Karpas-422 (cell line): ENCODE data around the gene WDR1. TPM values are rescaled to one million over a fixed set of nuclear protein-coding genes. Genes with fewer than 3 reads are reported as not detected.

Source experiments
- DNase-seq: peaks from one replicate; pipeline ENCODE4 v3.0.0-alpha.2; 2015
- H2AFZ ChIP-seq: fragments of 200-600 bp; sonication (generic); 2 replicates; pipeline ENCODE4 v1.6.1; 2014; ENCODE audit warnings: antibody characterized with exemption, low read length, mixed read lengths
- H3K27ac ChIP-seq: fragments of 200-600 bp; sonication (generic); 2 replicates; pipeline ENCODE4 v1.5.1; 2014; ENCODE audit warnings: mild to moderate bottlenecking, low read length, moderate library complexity
- H3K27me3 ChIP-seq: fragments of 200-600 bp; sonication (generic); 2 replicates; pipeline ENCODE4 v1.6.1; 2014; ENCODE audit warnings: low read length, mixed read lengths
- H3K36me3 ChIP-seq: fragments of 200-600 bp; sonication (generic); 2 replicates; pipeline ENCODE4 v1.6.1; 2014; ENCODE audit warnings: low read length, mixed read lengths; ENCODE audit not compliant: insufficient read depth
- H3K4me1 ChIP-seq: fragments of 200-600 bp; sonication (generic); 2 replicates; pipeline ENCODE4 v1.6.1; 2014; ENCODE audit warnings: mild to moderate bottlenecking, low read length, mixed read lengths
- H3K4me2 ChIP-seq: fragments of 200-600 bp; sonication (generic); 2 replicates; pipeline ENCODE4 v1.6.1; 2014; ENCODE audit warnings: low read length, low read depth, mild to moderate bottlenecking; ENCODE audit not compliant: poor library complexity, severe bottlenecking
- H3K4me3 ChIP-seq: fragments of 200-600 bp; sonication (generic); 2 replicates; pipeline ENCODE4 v1.5.1; 2014; ENCODE audit warnings: mild to moderate bottlenecking, antibody characterized with exemption, low read length, mixed read lengths
- H3K79me2 ChIP-seq: fragments of 200-600 bp; sonication (generic); 2 replicates; pipeline ENCODE4 v1.6.1; 2014; ENCODE audit warnings: mild to moderate bottlenecking, low read length, mixed read lengths
- H3K9ac ChIP-seq: fragments of 200-600 bp; sonication (generic); 2 replicates; pipeline ENCODE4 v1.6.0; 2014; ENCODE audit warnings: low read length
- H3K9me2 ChIP-seq: fragments of 200-600 bp; sonication (generic), shearing (Covaris generic); replicated peaks from 2 replicates; pipeline ENCODE4 v1.6.0; 2014; ENCODE audit warnings: mild to moderate bottlenecking, low read length, moderate library complexity; ENCODE audit not compliant: insufficient read depth
- H3K9me3 ChIP-seq: fragments of 300-700, 200-600 bp; sonication (generic); 2 replicates; pipeline ENCODE4 v1.6.1; 2014; ENCODE audit warnings: low read length, mixed read lengths
- H4K20me1 ChIP-seq: fragments of 200-600 bp; sonication (generic); 2 replicates; pipeline ENCODE4 v1.6.1; 2014; ENCODE audit warnings: mild to moderate bottlenecking, antibody characterized with exemption, low read length, low read depth; ENCODE audit not compliant: insufficient read depth
- total RNA-seq: library from RNA; depleted of rRNA; stranded (reverse); fragments of >200 nt; shearing (Covaris generic); gene quantifications from 2 replicates; pipeline ENCODE4 v1.2.3, GENCODE V29; 2014; ENCODE audit warnings: low replicate concordance

Gene WDR1
- total RNA-seq, 1 experiment from 2014 or later, result 67.5 TPM

DNA sequence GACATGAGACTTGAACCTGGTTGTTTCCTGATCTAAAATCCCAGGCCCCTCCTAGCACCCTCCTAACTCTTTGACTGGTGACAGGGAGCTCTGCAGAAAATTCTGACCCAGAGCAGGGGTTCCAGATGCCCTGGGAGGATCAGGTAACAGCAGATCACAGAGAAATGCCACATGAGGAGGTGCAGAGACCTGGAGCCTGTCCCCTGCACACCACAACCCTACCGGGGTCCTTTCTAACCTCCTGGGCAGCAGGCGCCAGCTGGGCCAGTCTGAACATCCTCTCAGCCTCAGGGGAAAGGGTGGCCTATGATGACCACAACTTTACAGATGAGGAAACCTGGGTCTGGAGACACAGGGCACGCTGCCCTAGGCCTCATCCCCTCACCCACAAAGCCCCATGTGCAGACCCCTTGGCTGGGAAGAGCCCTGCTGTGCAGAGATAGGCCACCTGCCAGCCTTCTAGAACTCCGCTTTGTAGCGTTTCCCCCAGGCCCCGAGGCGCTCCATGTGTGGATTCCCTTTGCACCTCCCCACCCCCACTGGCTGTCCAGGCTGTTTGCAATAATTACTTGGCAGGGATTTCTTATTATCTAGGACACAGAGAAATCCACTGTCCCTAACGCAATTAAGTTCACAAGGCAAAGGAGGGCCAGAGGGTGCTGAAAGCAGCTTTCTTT lies 36.5 kb downstream of the WDR1 start:
- Histone ChIP-seq H3K79me2 (no peaks in the 10 kb centered on the region), H3K4me2 (no peak overlapping the region), H3K9me3 (no peaks in the 10 kb centered on the region), H3K4me3 (no peak overlapping the region), H3K9me2 (no peaks in the 10 kb centered on the region), H3K36me3 (peaks cover 25% of the 10 kb centered on the region), H2AFZ (no peak overlapping the region), H3K4me1 (no peaks in the 10 kb centered on the region), H3K27me3 (no peaks in the 10 kb centered on the region), H3K27ac (no peak overlapping the region), H4K20me1 (no peaks in the 10 kb centered on the region), H3K9ac (no peak overlapping the region)
- DNase-seq, result no peak

GRCh38 chr4:10079256-10079655 lies 37.3 kb downstream of the WDR1 start:
- H3K79me2 ChIP-seq, result no peaks in the 10 kb centered on the region
- H3K4me1 ChIP-seq, result no peaks in the 10 kb centered on the region
- H2AFZ ChIP-seq, result no peak overlapping the region
- H3K4me2 ChIP-seq, result no peak overlapping the region
- H3K36me3 ChIP-seq, result peaks cover 32% of the 10 kb centered on the region
- no peak overlapping the region for H3K27ac ChIP-seq
- no peak overlapping the region for H3K9ac ChIP-seq
- no peak overlapping the region for H3K4me3 ChIP-seq
- DNase-seq, result no peak
- no peaks in the 10 kb centered on the region for H3K27me3 ChIP-seq
- no peaks in the 10 kb centered on the region for H3K9me3 ChIP-seq
- H3K9me2 ChIP-seq, result no peaks in the 10 kb centered on the region
- H4K20me1 ChIP-seq, result no peaks in the 10 kb centered on the region

DNA sequence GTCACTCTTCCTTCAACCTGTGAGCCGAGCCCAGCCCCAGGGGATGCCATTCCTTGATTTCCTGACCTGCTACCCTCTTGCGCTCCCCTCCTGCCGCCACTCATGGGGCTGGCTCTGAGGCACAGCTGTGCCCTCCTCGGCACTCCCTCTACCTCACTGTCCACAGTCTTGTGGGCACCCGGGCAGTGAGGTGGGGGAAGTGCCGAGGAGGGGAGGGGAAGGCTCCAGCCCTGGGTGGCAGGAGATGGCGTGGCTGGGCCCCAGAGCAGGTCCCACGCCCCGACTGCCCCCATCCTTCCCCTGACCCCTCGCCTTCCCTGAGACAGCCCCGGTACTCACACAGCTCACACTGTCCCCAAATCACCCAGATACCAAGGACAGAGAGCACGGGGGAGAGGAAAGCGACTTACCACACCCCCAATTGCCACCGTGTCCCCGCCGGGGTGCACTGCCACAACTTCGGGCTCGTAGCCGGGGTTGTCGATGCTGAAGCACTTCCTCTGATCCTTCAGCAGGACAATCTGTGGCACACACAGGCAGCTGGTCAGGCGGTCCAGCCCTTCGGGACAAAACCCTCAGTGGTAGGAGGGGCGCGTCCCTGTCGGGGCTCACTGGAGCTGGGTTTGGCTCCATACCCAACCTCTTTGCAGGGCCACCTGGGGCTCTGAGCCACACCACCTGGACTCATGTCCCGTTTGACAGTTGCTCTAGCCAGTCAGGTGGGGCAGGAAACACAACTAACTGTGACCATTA lies 37.9 kb downstream of the WDR1 start:
- Histone ChIP-seq H2AFZ (no peak overlapping the region), H3K9ac (no peak overlapping the region), H3K9me3 (no peaks in the 10 kb centered on the region), H3K4me3 (no peak overlapping the region), H3K4me2 (no peak overlapping the region), H3K27ac (no peak overlapping the region), H3K27me3 (no peaks in the 10 kb centered on the region), H4K20me1 (no peaks in the 10 kb centered on the region), H3K4me1 (no peaks in the 10 kb centered on the region), H3K36me3 (peaks cover 38% of the 10 kb centered on the region), H3K9me2 (no peaks in the 10 kb centered on the region), H3K79me2 (no peaks in the 10 kb centered on the region)
- DNase-seq, result no peak

- H3K4me3 ChIP-seq, result no peak overlapping the region
- no peaks in the 10 kb centered on the region for H3K9me2 ChIP-seq
- DNase-seq, result no peak
- H3K4me1 ChIP-seq, result no peaks in the 10 kb centered on the region
- no peaks in the 10 kb centered on the region for H3K9me3 ChIP-seq
- H3K79me2 ChIP-seq, result no peaks in the 10 kb centered on the region
- no peak overlapping the region for H3K9ac ChIP-seq
- no peak overlapping the region for H3K27ac ChIP-seq
- H4K20me1 ChIP-seq, result no peaks in the 10 kb centered on the region
- peaks cover 35% of the 10 kb centered on the region; the same call in 1 of the 2 replicates for H3K36me3 ChIP-seq
- H3K4me2 ChIP-seq, result no peak overlapping the region
- H2AFZ ChIP-seq, result no peak overlapping the region
- no peaks in the 10 kb centered on the region for H3K27me3 ChIP-seq
Measured at GRCh38 chr4:10077483-10078335, 38.9 kb downstream of the WDR1 start.

- H3K4me1 ChIP-seq, result no peaks in the 10 kb centered on the region
Measured at GRCh38 chr4:10077076-10077475, 39.5 kb downstream of the WDR1 start.

GRCh38 chr4:10075953-10076391 lies 40.6 kb downstream of the WDR1 start:
- Histone ChIP-seq H3K27me3 (no peaks in the 10 kb centered on the region), H3K4me1 (no peaks in the 10 kb centered on the region), H4K20me1 (no peaks in the 10 kb centered on the region), H3K27ac (no peak overlapping the region), H3K4me2 (no peak overlapping the region), H3K9ac (no peak overlapping the region), H3K9me3 (no peaks in the 10 kb centered on the region), H3K79me2 (no peaks in the 10 kb centered on the region), H3K4me3 (no peak overlapping the region), H3K9me2 (no peaks in the 10 kb centered on the region), H3K36me3 (peaks cover 29% of the 10 kb centered on the region; the same call in 1 of the 2 replicates), H2AFZ (no peak overlapping the region)
- DNase-seq, result no peak

More at GRCh38 chr4:10077076-10077475, 39.5 kb downstream of the WDR1 start:
- Histone ChIP-seq H3K4me2 (no peak overlapping the region), H4K20me1 (no peaks in the 10 kb centered on the region), H3K4me3 (no peak overlapping the region), H3K9ac (no peak overlapping the region), H3K36me3 (peaks cover 32% of the 10 kb centered on the region; the same call in 1 of the 2 replicates), H3K27me3 (no peaks in the 10 kb centered on the region), H2AFZ (no peak overlapping the region), H3K9me2 (no peaks in the 10 kb centered on the region), H3K27ac (no peak overlapping the region), H3K9me3 (no peaks in the 10 kb centered on the region), H3K79me2 (no peaks in the 10 kb centered on the region)
- DNase-seq, result no peak

DNA sequence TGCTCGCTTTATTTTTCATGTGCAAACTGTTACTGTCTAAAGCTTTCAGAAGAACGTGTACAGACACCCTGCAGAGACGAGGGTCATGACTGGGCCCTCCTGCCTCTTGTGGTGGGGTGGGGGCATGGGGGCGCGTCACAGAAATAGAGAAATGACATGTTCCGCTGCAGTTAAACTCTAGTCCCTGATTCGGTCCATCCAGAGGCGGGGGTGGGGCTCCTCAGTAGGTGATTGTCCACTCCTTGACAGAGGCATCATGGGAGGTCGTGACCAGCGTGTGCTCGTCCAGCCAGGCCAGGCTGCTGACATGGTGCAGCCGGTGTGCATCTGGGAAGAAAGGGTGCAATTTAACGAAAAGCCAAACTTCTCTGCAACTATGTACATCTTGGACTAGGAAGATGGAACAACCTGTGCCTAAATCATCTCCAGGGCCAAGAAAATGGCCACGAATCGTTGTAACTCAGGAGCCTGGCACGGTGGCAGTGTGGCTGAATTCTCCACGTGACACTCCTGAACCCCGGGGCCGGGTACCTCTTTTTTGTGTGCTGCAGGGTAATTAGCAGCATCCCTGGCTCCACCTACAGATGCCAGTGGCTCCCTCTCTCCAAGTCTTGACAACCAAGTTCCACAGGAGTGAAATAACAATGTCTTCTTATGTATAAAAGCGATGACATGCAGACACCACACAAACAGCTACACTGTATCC lies 41.3 kb downstream of the WDR1 start:
- Histone ChIP-seq H3K9ac (no peak overlapping the region), H3K27ac (no peak overlapping the region), H3K9me3 (no peaks in the 10 kb centered on the region), H3K36me3 (peaks cover 24% of the 10 kb centered on the region; the same call in 1 of the 2 replicates), H3K9me2 (no peaks in the 10 kb centered on the region), H3K4me2 (no peak overlapping the region), H3K4me1 (no peaks in the 10 kb centered on the region), H2AFZ (no peak overlapping the region), H3K79me2 (no peaks in the 10 kb centered on the region), H3K27me3 (no peaks in the 10 kb centered on the region), H3K4me3 (no peak overlapping the region), H4K20me1 (no peaks in the 10 kb centered on the region)
- DNase-seq, result no peak
